Mucosa of descending colon (tissue), 3 donors: ENCODE data around the gene GTF2B. TPM values are rescaled to one million over a fixed set of nuclear protein-coding genes. Genes with fewer than 3 reads are reported as not detected.
A peak's percentile ranks its signal among the peaks of the same experiment; 100 is the strongest.

Experiments
- ATAC-seq: fragments of 200-7000 bp; cut with Tn5 transposase; one replicate; pipeline ENCODE4 v1.9.1; 2020; ENCODE audit warnings: mild to moderate bottlenecking, moderate library complexity
- DNase-seq, 3 donors: peaks; one replicate each; pipeline ENCODE4 v3.0.0-alpha.2; 2020
- H3K36me3 ChIP-seq: fragments of 200-600 bp; one replicate; pipeline ENCODE4 v1.8.0; 2021; ENCODE audit warnings: low read depth, mild to moderate bottlenecking
- H3K4me1 ChIP-seq: fragments of 200-600 bp; one replicate; pipeline ENCODE4 v1.8.0; 2021; ENCODE audit warnings: low read depth, mild to moderate bottlenecking
- H3K4me3 ChIP-seq: fragments of 200-600 bp; one replicate; pipeline ENCODE4 v1.8.0; 2021; ENCODE audit warnings: mild to moderate bottlenecking
- H3K9me3 ChIP-seq: fragments of 200-600 bp; one replicate; pipeline ENCODE4 v1.8.0; 2021; ENCODE audit warnings: mild to moderate bottlenecking
- CTCF ChIP-seq: fragments of 200-600 bp; IDR thresholded peaks from one replicate; pipeline ENCODE4 v1.8.0; 2022; ENCODE audit warnings: antibody characterized with exemption, mild to moderate bottlenecking
- intact Hi-C, 2 donors: fragments of 100-400 bp; cut with DNase I in 1 of 2; cut with micrococcal nuclease in 1 of 2; formaldehyde crosslinking; loops; one replicate each; pipeline versions ENCODE4 v1.11.0 to v1.11.1; 2022; cut with DNase I, micrococcal nuclease
- total RNA-seq, 3 donors: library from RNA; stranded (reverse); fragmentation: NEBNext Ultra II Directional in 2 of 3; extraction: Animal tissue kit (Norgen Biotek cat#: 25700) in 2 of 3; gene quantifications; one replicate each; pipeline versions ENCODE4 v1.2.1 to v1.2.4, GENCODE V29; 2021 to 2023
- donor health status: DM: no; HTN: no; CAD: no; lungs with moderate emphysema.
- donor health status: DM: no; HTN: no; CAD: no.
- donor health status: DM: no; HTN: yes; CAD: no.

The GTF2B gene
- total RNA-seq, 3 donors from 2014 or later, result 25.0 to 27.8 (median 27.3) TPM

GRCh38 chr1:88878731-88879130 lies 12.6 kb downstream of the GTF2B start:
- intact Hi-C loops, result no loop called here
- Histone ChIP-seq H3K4me1 (no peaks in the 10 kb centered on the region), H3K36me3 (no peaks in the 10 kb centered on the region), H3K9me3 (no peaks in the 10 kb centered on the region), H3K4me3 (no peak overlapping the region)
- DNase-seq (no peak), ATAC-seq (no peak)
- TF ChIP-seq CTCF, result no peak

- H3K36me3 ChIP-seq, result no peaks in the 10 kb centered on the region
- H3K4me1 ChIP-seq, result no peaks in the 10 kb centered on the region
- TF ChIP-seq CTCF, result no peak
- ATAC-seq (no peak), DNase-seq (no peak)
- H3K9me3 ChIP-seq, result no peaks in the 10 kb centered on the region
- intact Hi-C loops, result no loop called here
- no peak overlapping the region for H3K4me3 ChIP-seq
These were observed 13.5 kb downstream of the GTF2B start for GRCh38 chr1:88877911-88878310.

GRCh38 chr1:88877382-88877825 lies 14.0 kb downstream of the GTF2B start:
- H3K9me3 ChIP-seq, result no peaks in the 10 kb centered on the region
- H3K4me1 ChIP-seq, result no peaks in the 10 kb centered on the region
- no peak overlapping the region for H3K4me3 ChIP-seq
- intact Hi-C loops, result no loop called here
- no peak for TF ChIP-seq CTCF
- DNase-seq, result no peak
- no peaks in the 10 kb centered on the region for H3K36me3 ChIP-seq
- ATAC-seq, result peak; percentile 18

GRCh38 chr1:88876573-88877365 lies 14.6 kb downstream of the GTF2B start:
- no peak for ATAC-seq
- intact Hi-C loops, result no loop called here
- Histone ChIP-seq H3K9me3 (no peaks in the 10 kb centered on the region), H3K4me1 (no peaks in the 10 kb centered on the region), H3K36me3 (no peaks in the 10 kb centered on the region), H3K4me3 (no peak overlapping the region)
- TF ChIP-seq CTCF, result no peak
- no peak for DNase-seq

GRCh38 chr1:88875595-88875994 lies 15.8 kb downstream of the GTF2B start:
- H3K36me3 ChIP-seq, result no peaks in the 10 kb centered on the region
- no peak for TF ChIP-seq CTCF
- ATAC-seq (no peak), DNase-seq (no peak)
- no peaks in the 10 kb centered on the region for H3K4me1 ChIP-seq
- no peak overlapping the region for H3K4me3 ChIP-seq
- intact Hi-C loops, result no loop called here
- H3K9me3 ChIP-seq, result no peaks in the 10 kb centered on the region
